ENCODE results near the gene TEC.
A peak's percentile ranks its signal among the peaks of the same experiment; 100 is the strongest.

The TEC gene

GRCh38 chr4:48267574-48267973, 2.1 kb downstream of the TEC start:
- no peak for DNase-seq

DNA sequence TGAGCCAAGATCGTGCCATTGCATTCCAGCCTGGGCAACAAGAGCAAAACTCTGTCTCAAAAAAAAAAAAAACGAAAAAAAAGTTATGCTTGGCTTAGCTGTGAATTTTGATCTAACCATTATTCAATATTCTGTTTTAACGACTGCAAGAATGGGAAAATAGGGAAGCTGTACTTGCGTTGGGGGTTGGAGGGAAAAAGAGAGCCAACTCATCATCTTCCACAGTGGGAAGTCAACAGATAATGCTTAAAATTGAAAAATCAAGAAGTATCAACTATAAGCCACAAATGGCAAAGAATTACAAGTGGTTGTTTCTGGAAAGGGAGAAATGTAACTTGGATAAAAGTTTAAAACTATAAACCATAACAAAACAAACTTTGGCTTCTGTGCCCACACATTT, 2.9 kb downstream of the TEC start:
- no peak for DNase-seq

DNA sequence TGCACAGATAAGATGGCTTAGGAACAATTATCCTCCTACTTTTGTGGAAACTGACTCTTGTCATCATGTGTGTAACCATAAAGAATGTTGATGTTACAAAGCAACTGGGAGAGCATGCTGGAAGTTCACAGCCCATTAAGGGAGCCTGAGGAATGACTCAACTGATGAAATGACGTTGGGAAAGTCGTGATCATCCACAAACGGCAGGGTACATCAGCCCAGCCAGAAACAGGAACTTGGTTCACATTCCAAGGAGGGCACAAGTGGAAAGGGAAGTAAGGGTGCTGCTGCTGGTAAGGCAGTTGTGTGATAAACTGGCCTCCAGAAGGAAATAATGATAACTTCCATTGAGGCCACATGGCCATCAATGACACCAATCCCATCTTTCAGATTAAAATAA, 6.7 kb downstream of the TEC start:
- DNase-seq = no peak

- no peak for DNase-seq
Observed at GRCh38 chr4:48262484-48262883, 7.2 kb downstream of the TEC start.

GRCh38 chr4:48261281-48261680, 8.4 kb downstream of the TEC start:
- DNase-seq = no peak

DNA sequence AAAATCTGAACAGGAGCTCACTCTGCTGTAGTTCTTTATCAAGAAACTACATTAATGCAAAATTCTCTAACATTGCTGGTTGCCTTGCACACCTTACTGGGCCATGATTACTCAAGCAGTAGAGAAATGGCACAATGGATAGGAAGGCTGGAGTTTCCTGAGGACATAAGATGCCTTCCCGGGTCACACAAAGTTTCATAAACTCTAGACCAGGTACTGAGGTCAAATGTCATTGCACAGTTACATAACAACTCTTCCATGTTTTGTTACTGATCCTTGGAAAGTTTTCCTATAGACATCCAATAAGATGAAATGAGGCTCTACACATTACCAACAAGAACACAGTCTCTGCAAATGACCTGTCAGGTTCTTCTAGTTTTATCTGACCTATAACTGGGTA, 9.9 kb downstream of the TEC start:
- no peak for DNase-seq

DNA sequence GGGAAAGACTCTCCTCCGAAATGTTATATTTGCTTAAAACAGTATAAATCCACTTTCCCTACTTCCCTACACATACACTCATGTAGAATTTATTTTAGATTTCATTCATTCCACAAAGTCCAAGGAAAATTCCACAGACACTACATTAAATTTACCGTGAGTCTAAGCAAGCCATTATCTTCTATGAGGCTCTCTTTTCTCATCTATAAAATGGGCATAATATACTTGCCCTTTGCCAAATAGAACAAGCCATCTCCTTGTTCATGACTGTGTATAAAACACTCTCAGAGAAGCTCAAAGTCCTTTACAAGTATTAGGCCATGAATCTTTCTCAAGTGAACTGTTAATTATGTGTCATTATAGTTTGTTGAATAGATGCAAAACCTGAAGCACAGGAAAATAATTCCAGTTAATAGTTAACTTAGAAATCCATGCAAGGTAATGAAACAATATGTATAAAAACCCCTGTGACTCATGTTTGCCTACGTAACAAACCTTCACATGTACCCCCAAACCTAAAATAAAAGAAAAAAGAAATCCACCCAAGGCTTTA, 10.7 kb downstream of the TEC start:
- no peak for DNase-seq

DNA sequence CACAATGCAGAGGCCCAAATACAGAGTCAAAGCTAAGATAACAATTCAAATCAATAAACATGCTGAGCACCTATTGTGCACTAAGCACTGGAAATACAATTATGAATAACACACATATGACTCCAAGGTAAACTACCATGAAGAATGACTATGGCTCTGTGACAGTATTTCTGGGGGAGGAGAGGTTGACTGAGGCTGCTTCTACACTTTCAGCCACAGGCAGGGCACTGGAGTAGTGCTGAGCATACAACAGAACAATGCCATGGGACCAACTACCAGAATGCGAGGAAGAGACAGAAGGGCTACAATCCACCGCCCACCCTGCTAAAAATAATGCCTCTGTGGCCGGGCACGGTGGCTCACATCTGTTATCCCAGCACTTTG, 13.7 kb downstream of the TEC start:
- DNase-seq = no peak

- DNase-seq = no peak
Observed at GRCh38 chr4:48255072-48255958, 14.3 kb downstream of the TEC start.

DNA sequence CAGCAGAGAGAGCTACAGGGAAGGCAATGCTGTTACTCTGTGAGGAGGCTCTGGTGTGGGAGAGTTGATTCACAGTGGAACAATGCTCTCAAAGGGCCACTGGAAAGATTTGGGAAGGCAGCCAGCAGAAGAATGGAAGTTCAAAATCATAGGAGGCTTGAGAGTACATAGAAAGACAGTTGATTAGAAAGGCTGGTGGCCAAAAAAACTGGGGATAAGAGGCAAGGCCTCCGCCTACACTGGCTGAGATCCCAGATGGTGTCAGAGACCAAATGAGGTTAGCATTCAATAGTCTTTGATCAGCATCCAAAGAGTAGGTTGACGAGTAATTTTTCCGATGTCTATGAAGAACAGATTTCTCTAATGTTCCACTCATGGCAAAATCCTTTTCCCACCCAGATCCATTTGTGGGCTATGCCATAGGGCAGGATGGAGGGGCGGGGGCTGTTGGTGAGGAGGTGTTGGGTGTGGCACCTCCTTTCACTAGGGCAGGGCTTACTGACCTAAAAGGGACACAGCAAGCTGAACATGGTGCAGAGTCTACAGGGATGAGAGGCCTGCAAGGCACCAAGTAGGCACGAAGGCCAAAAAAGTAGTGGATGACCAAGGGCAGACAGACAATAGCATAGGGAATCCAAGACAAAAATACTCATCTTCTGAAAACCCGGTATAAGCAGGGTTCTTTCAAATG, 15.1 kb downstream of the TEC start:
- peak; percentile 37 for DNase-seq

DNA sequence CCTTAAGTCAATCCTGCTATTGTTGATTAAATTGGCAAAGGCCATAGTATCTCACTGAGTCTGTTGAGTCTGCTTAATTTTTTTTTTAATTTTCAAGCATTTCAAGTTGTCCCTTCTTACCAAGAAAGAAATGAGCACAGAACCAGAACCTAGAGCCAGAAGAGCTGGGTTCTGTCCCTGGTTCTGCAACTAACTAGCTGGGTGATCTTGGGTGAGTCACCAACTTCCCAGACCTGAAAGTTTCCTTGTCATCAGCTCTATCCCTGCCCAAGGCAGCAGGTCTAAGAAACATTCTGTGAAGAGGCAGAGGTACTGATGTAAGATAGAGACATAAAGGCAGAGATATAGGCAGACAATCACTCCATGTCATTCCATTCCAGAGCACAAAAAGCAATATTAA, 17.3 kb downstream of the TEC start:
- DNase-seq = no peak

DNA sequence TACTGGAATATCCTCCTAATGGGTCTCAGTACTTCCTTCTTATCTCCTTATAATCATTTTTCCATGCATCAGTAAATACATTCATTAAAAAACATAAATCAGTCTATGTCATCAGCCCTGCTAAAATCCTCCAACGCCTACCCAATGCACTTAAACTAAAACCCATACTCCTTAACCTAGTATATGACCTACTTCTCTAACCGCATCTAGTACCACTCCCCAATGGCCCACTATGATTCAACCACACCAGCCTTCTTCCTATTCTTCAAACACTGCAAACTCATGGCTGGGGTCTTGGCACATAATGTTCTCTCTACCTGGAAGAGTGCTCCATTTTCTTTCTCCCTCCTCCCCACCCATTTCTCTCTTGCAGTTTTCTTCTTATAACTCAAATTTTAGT, 18.7 kb downstream of the TEC start:
- DNase-seq = no peak

GRCh38 chr4:48250343-48250742, 19.3 kb downstream of the TEC start:
- no peak for DNase-seq

GRCh38 chr4:48249378-48249777, 20.3 kb downstream of the TEC start:
- no peak for DNase-seq

GRCh38 chr4:48248559-48248953, 21.1 kb downstream of the TEC start:
- no peak for DNase-seq

GRCh38 chr4:48247878-48248558, 21.6 kb downstream of the TEC start:
- no peak for DNase-seq

GRCh38 chr4:48247142-48247877, 22.3 kb downstream of the TEC start:
- DNase-seq = no peak

DNA sequence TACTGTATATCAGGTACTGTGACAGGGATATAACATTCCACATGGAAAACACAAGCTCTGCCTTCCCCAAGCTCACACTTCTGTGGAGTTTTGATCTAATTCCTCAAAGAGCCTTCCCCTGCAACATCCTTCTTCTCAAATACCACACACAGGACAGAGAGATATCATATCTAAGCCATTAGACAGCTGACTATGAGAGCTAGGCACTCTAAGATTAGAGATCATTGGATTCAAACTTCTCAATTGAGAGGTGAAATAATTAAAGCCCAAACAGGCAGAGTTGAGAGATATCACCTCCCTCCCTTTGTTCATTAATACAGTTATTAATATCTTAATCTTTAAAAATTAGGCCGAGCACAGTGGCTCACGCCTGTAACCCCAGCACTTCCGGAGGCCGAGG, 25.0 kb downstream of the TEC start:
- no peak for DNase-seq

DNA sequence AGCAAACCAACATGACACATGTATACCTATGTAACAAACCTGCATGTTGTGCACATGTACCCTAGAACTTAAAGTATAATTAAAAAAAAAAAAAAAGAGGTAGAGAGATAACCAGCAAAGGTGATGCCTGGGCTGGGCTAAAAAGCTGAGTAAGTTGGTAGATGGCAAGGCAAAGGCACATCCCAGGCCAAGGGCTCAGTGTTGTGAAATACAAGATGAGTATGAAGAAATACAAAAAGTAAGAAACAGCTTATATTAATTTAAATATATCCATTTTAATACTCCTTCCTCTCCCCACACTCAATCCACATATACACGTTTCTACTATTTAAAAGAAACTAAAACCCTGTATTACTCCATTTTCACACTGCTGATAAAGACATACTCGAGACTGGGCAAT, 25.8 kb downstream of the TEC start:
- no peak for DNase-seq

DNA sequence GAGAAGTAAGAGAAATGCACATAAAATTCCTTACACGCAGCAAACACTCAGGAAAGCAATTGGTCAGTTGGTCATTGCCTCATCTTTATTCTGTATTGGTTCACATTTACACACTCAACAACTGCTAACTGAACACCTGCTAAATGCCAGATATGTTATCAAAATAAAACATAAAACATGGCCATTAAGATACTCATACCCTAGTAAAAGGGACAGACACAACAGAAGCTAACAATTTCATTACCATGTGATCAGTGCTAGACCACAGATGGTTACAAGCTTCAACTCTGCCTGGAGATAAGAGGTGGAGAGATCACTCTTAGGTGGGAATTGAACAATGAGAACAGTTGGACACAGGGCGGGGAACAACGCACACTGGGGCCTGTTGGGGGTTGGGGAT, 26.2 kb downstream of the TEC start:
- DNase-seq = no peak

GRCh38 chr4:48242511-48243195, 27.0 kb downstream of the TEC start:
- no peak for DNase-seq

DNA sequence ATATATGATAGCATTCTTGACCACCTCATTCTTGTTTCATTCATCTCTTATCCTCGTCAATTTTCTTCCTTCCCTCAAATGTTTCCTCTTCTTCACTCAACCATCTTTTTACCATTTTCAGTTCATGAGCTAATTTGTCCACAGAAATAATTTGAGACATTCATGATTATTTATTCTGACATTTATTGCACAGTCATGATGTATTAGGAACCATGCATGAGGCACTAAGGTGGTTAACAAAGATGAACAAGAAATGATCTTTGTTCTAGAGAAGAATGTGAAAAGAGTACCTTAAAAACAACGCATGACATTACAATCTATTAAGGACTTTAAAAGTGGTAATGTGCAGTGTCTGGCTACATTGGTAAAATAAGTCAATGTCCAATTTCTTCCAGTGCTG, 27.9 kb downstream of the TEC start:
- DNase-seq = no peak
